ENCODE data around the gene ZNF575. TPM values are rescaled to one million over a fixed set of nuclear protein-coding genes. Genes with fewer than 3 reads are reported as not detected.

The ZNF575 gene
- total and polyA plus RNA-seq, 10 of the 15 experiments (the other 5 are each of a cell fraction or from before 2014, with no cell fraction given): 0.18 to 2.8 (median 0.75) TPM

GRCh38 chr19:43548706-43549105 is 15.7 kb downstream of the ZNF575 start:
- ChIA-PET RAD21 (ENCODE audit: unreplicated experiment) (no interaction called here), POLR2A (no interaction called here), SMC1A (ENCODE audit: uncharacterized antibody, unreplicated experiment) (no interaction called here), CTCF (interaction anchor here (0.6 to 1.5 kb wide), 4 partner anchors 11 to 261 kb away, joined by 3 to 4 read pairs (median 3); no protein-coding TSS in a partner anchor)
- Histone ChIP-seq H3K4me3 (no peak overlapping the region), H3K36me3 (ENCODE audit: control insufficient read depth in 2 of 2, insufficient read depth in 2 of 2, low read length in 1 of 2) (peaks cover 8 to 17% of the 10 kb centered on the region in 2 experiments; a peak in 3 of 4 replicates), H3K4me2 (ENCODE audit: control insufficient read depth, insufficient read depth) (no peak overlapping the region), H3K9ac (ENCODE audit: control insufficient read depth, insufficient read depth, low read length) (no peak overlapping the region), H3K27ac (ENCODE audit: control insufficient read depth, insufficient read depth) (no peak overlapping the region), H2AFZ (ENCODE audit: control insufficient read depth, low read depth, low read length) (no peak overlapping the region), H3K79me2 (ENCODE audit: control insufficient read depth, insufficient read depth, low read length) (no peaks in the 10 kb centered on the region), H3K4me1 (ENCODE audit: control insufficient read depth, insufficient read depth, low read length) (no peaks in the 10 kb centered on the region), H4K20me1 (ENCODE audit: control insufficient read depth, insufficient read depth) (no peaks in the 10 kb centered on the region), H3K9me3 (replicated peaks; ENCODE audit: control insufficient read depth, insufficient read depth, low read length) (no peaks in the 10 kb centered on the region), H3K27me3 (replicated peaks in 1 of 2; ENCODE audit: control insufficient read depth in 2 of 2, insufficient read depth in 2 of 2, low read length in 1 of 2) (no peaks in the 10 kb centered on the region)
- 54% methylated on average over 2 of the region's 2 CpGs for WGBS (ENCODE audit: insufficient coverage, insufficient replicate concordance, low lambda C conversion rate, missing lambda C conversion rate)
- FAIRE-seq (no peak), ATAC-seq (no peak), DNase-seq (ENCODE audit: low read depth, low spot score) (no peak)
- in situ Hi-C loops (cut with MboI): no loop called here
- intact Hi-C loops (cut with micrococcal nuclease; ENCODE audit: unreplicated experiment): no loop called here
- no peak for TF ChIP-seq POLR2A (IDR thresholded peaks at IDR 0.05; ENCODE audit: low read depth, low read length)
- no peak for TF ChIP-seq CBX5 (IDR thresholded peaks at IDR 0.05; ENCODE audit: low read depth)
- TF ChIP-seq NKRF (conservative IDR thresholded peaks at IDR 0.05): no peak
- TF ChIP-seq SPI1 (IDR thresholded peaks at IDR 0.05; ENCODE audit: borderline replicate concordance, insufficient read depth, low read depth, low read length): no peak
- TF ChIP-seq RUNX3 (IDR thresholded peaks at IDR 0.05; ENCODE audit: low read length): no peak
- no peak for TF ChIP-seq FOXK2 (IDR thresholded peaks at IDR 0.05)
- TF ChIP-seq IRF4 (IDR thresholded peaks at IDR 0.05; ENCODE audit: low read depth, low read length): no peak
- TF ChIP-seq SMAD1 (IDR thresholded peaks at IDR 0.05; ENCODE audit: low read depth, partially characterized antibody): no peak
- TF ChIP-seq RCOR1 (conservative IDR thresholded peaks at IDR 0.05; ENCODE audit: low read depth, low read length): no peak
- no peak for TF ChIP-seq ZNF274 (IDR thresholded peaks at IDR 0.05; ENCODE audit: insufficient read depth, insufficient read length)
- TF ChIP-seq SRF (IDR thresholded peaks at IDR 0.05; ENCODE audit: low read depth in 2 of 2, low read length in 2 of 2): no peak
- TF ChIP-seq ZBED1 (IDR thresholded peaks at IDR 0.05; ENCODE audit: borderline replicate concordance): no peak
- TF ChIP-seq KLF5 (IDR thresholded peaks at IDR 0.05; ENCODE audit: partially characterized antibody): no peak
- no peak for TF ChIP-seq SMC3 (IDR thresholded peaks at IDR 0.05; ENCODE audit: borderline replicate concordance, low read length)
- no peak for TF ChIP-seq ATF7 (IDR thresholded peaks at IDR 0.05; ENCODE audit: low read depth)
- no peak for TF ChIP-seq SREBF2 (IDR thresholded peaks at IDR 0.05; ENCODE audit: low read length)
- no peak for TF ChIP-seq IRF5 (IDR thresholded peaks at IDR 0.05; ENCODE audit: borderline replicate concordance)
- TF ChIP-seq CHD2 (IDR thresholded peaks at IDR 0.05; ENCODE audit: borderline replicate concordance, low read depth, low read length): no peak
- no peak for TF ChIP-seq YBX1 (IDR thresholded peaks at IDR 0.05)
- TF ChIP-seq GATAD2B (conservative IDR thresholded peaks at IDR 0.05; ENCODE audit: low read depth): no peak
- no TSS peak for BruUV-seq (replicated peaks)

Data from GM12878 (cell line).